Keratinocyte (primary cell): ENCODE results near the gene ZNF839. TPM values are rescaled to one million over a fixed set of nuclear protein-coding genes. Genes with fewer than 3 reads are reported as not detected.

Experiments used
- DNase-seq: peaks from one replicate; pipeline ENCODE4 v3.0.0-alpha.2; 2011; ENCODE audit warnings: low read depth, missing footprints, low spot score
- FAIRE-seq: peaks from 2 replicates; lab custom pipeline; 2011; peaks lifted over from hg19 to GRCh38; lab: Jason Lieb, UNC
- H2AFZ ChIP-seq: 2 replicates; pipeline ENCODE4 v1.6.0; 2012; ENCODE audit warnings: low read length, control low read depth, inconsistent platforms; ENCODE audit not compliant: control insufficient read depth
- H3K27ac ChIP-seq: 2 replicates; pipeline ENCODE4 v1.5.1; 2011; ENCODE audit warnings: low read length; ENCODE audit not compliant: control insufficient read depth, insufficient read depth
- H3K27me3 ChIP-seq: 3 replicates; pipeline ENCODE4 v1.6.0; 2011; ENCODE audit warnings: low read length; ENCODE audit not compliant: control insufficient read depth, insufficient read depth; ENCODE audit errors: extremely low read depth
- H3K36me3 ChIP-seq, 2 experiments: 2 replicates in 1 of 2; 3 replicates in 1 of 2; pipeline ENCODE4 v1.5.1; 2011; ENCODE audit warnings: low read length in 2 of 2, mild to moderate bottlenecking in 1 of 2; ENCODE audit not compliant: control insufficient read depth in 2 of 2, insufficient read depth in 2 of 2; ENCODE audit errors: extremely low read depth in 1 of 2
- H3K4me1 ChIP-seq: 3 replicates; pipeline ENCODE4 v1.5.1; 2011; ENCODE audit warnings: low read length; ENCODE audit not compliant: control insufficient read depth, insufficient read depth; ENCODE audit errors: extremely low read depth
- H3K4me2 ChIP-seq: 3 replicates; pipeline ENCODE4 v1.6.0; 2011; ENCODE audit warnings: low read depth, low read length; ENCODE audit not compliant: control insufficient read depth, insufficient read depth; ENCODE audit errors: extremely low read depth
- H3K4me3 ChIP-seq, 3 experiments: fragments of 200-600 bp in 1 of 3; sonication (generic) in 1 of 3; 2 replicates in 2 of 3; 3 replicates in 1 of 3; pipeline ENCODE4 v1.5.1; 2011 to 2016; ENCODE audit warnings: low read length in 3 of 3, mild to moderate bottlenecking in 3 of 3, control low read depth in 2 of 3, inconsistent platforms in 1 of 3, low read depth in 1 of 3, mixed read lengths in 1 of 3, mixed run types in 1 of 3, moderate library complexity in 1 of 3; ENCODE audit not compliant: control insufficient read depth in 2 of 3, insufficient read depth in 2 of 3; ENCODE audit errors: extremely low read depth in 1 of 3
- H3K79me2 ChIP-seq: 2 replicates; pipeline ENCODE4 v1.6.0; 2012; ENCODE audit warnings: low read length; ENCODE audit not compliant: control insufficient read depth, insufficient read depth
- H3K9ac ChIP-seq: 3 replicates; pipeline ENCODE4 v1.6.0; 2011; ENCODE audit warnings: low read length; ENCODE audit not compliant: control insufficient read depth, insufficient read depth; ENCODE audit errors: extremely low read depth
- H3K9me1 ChIP-seq: 3 replicates; pipeline ENCODE4 v1.6.0; 2011; ENCODE audit warnings: low read length; ENCODE audit not compliant: control insufficient read depth, insufficient read depth; ENCODE audit errors: extremely low read depth
- H3K9me3 ChIP-seq: 2 replicates; pipeline ENCODE4 v1.5.1; 2012; ENCODE audit warnings: low read depth, low read length; ENCODE audit not compliant: control insufficient read depth
- H4K20me1 ChIP-seq: 3 replicates; pipeline ENCODE4 v1.6.0; 2011; ENCODE audit warnings: low read length; ENCODE audit not compliant: control insufficient read depth, insufficient read depth; ENCODE audit errors: extremely low read depth
- EZH2 ChIP-seq: IDR thresholded peaks from one replicate; pipeline ENCODE4 v1.6.1; 2012; ENCODE audit warnings: inconsistent platforms, mild to moderate bottlenecking, low read length, moderate library complexity
- dilution Hi-C: fragments of 300-500 bp; cut with MboI; formaldehyde crosslinking; loops from one replicate; pipeline ENCODE4 v1.7.0; 2020; ENCODE audit warnings: low sequenced_read_pairs; ENCODE audit not compliant: extremely low pct_ligation_motif_present
- polyA plus RNA-seq, 5 experiments: library from polyadenylated mRNA; depleted of rRNA in 3 of 5; stranded (reverse) in 3 of 5; stranded (forward) in 1 of 5; unstranded in 1 of 5; fragments of >200 nt; gene quantifications; 1 replicate in 1 of 5; 2 replicates in 3 of 5; 3 replicates in 1 of 5; pipeline versions ENCODE4 v1.2.1 to v1.2.3, GENCODE V29; 2011 to 2012; ENCODE audit warnings: missing spikeins in 2 of 5, low read depth in 1 of 5, low replicate concordance in 1 of 5
- TF ChIP-seq, protein P1 (sequence below), 3 experiments: IDR thresholded peaks in 1 of 3; conservative IDR thresholded peaks in 1 of 3; optimal IDR thresholded peaks in 1 of 3; 2 replicates in 2 of 3; 3 replicates in 1 of 3; pipeline versions ENCODE3 to v1.5.1; 2011; ENCODE audit warnings: low read length in 3 of 3, mild to moderate bottlenecking in 3 of 3, moderate library complexity in 2 of 3, control low read depth in 1 of 3, inconsistent platforms in 1 of 3; ENCODE audit not compliant: insufficient read depth in 2 of 3; ENCODE audit errors: extremely low read depth in 1 of 3

The ZNF839 gene
- polyA plus RNA-seq, 1 donor (not counting 4 experiments of a cell fraction or from before 2014, with no cell fraction given), result 11.0 TPM

- Histone ChIP-seq H3K79me2 (no peaks in the 10 kb centered on the region), H3K9me3 (no peaks in the 10 kb centered on the region), H3K4me3 (no peak overlapping the region), H3K4me1 (no peaks in the 10 kb centered on the region), H2AFZ (no peak overlapping the region), H3K4me2 (no peak overlapping the region), H3K36me3 (peaks cover 21 to 25% of the 10 kb centered on the region in 2 experiments), H3K27ac (no peak overlapping the region), H3K9me1 (no peaks in the 10 kb centered on the region), H3K9ac (no peak overlapping the region), H4K20me1 (no peaks in the 10 kb centered on the region), H3K27me3 (no peaks in the 10 kb centered on the region)
- FAIRE-seq (no peak), DNase-seq (no peak)
- no peak for TF ChIP-seq EZH2
- TF ChIP-seq, protein P1, sequence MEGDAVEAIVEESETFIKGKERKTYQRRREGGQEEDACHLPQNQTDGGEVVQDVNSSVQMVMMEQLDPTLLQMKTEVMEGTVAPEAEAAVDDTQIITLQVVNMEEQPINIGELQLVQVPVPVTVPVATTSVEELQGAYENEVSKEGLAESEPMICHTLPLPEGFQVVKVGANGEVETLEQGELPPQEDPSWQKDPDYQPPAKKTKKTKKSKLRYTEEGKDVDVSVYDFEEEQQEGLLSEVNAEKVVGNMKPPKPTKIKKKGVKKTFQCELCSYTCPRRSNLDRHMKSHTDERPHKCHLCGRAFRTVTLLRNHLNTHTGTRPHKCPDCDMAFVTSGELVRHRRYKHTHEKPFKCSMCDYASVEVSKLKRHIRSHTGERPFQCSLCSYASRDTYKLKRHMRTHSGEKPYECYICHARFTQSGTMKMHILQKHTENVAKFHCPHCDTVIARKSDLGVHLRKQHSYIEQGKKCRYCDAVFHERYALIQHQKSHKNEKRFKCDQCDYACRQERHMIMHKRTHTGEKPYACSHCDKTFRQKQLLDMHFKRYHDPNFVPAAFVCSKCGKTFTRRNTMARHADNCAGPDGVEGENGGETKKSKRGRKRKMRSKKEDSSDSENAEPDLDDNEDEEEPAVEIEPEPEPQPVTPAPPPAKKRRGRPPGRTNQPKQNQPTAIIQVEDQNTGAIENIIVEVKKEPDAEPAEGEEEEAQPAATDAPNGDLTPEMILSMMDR (optimal IDR thresholded peaks at IDR 0.05 in 1 of 3, IDR thresholded peaks at IDR 0.05 in 1 of 3, conservative IDR thresholded peaks at IDR 0.05 in 1 of 3; ENCODE audit: extremely low read depth in 1 of 3, insufficient read depth in 2 of 3, low read length in 3 of 3), result no peak
- dilution Hi-C loops, result no loop called here
Measured at GRCh38 chr14:102353126-102353619, 33.6 kb downstream of the ZNF839 start.

- Histone ChIP-seq H3K79me2 (peaks cover 3% of the 10 kb centered on the region), H3K4me2 (no peak overlapping the region), H3K27me3 (no peaks in the 10 kb centered on the region), H3K36me3 (peaks cover 11 to 17% of the 10 kb centered on the region in 2 experiments), H3K9ac (no peak overlapping the region), H3K27ac (no peak overlapping the region), H3K9me1 (no peaks in the 10 kb centered on the region), H4K20me1 (no peaks in the 10 kb centered on the region), H3K9me3 (no peaks in the 10 kb centered on the region), H2AFZ (no peak overlapping the region), H3K4me3 (no peak overlapping the region), H3K4me1 (no peaks in the 10 kb centered on the region)
- FAIRE-seq (no peak), DNase-seq (no peak)
- no peak for TF ChIP-seq EZH2
- TF ChIP-seq, protein P1 (optimal IDR thresholded peaks at IDR 0.05 in 1 of 3, IDR thresholded peaks at IDR 0.05 in 1 of 3, conservative IDR thresholded peaks at IDR 0.05 in 1 of 3; ENCODE audit: extremely low read depth in 1 of 3, insufficient read depth in 2 of 3, low read length in 3 of 3), result no peak
- dilution Hi-C loops, result no loop called here
Measured at GRCh38 chr14:102356280-102356679, 36.7 kb downstream of the ZNF839 start.
